DMS153 treated with DMSO at 0.1 percent for 48 hours (cell line): Measurements from ENCODE around the gene BAAT.
A peak's percentile ranks its signal among the peaks of the same experiment; 100 is the strongest.

Experiments used
- DNase-seq: peaks from one replicate; lab custom pipeline; 2025; ENCODE audit not compliant: unreplicated experiment; lab: John Stamatoyannopoulos, UW

BAAT gene

DNA sequence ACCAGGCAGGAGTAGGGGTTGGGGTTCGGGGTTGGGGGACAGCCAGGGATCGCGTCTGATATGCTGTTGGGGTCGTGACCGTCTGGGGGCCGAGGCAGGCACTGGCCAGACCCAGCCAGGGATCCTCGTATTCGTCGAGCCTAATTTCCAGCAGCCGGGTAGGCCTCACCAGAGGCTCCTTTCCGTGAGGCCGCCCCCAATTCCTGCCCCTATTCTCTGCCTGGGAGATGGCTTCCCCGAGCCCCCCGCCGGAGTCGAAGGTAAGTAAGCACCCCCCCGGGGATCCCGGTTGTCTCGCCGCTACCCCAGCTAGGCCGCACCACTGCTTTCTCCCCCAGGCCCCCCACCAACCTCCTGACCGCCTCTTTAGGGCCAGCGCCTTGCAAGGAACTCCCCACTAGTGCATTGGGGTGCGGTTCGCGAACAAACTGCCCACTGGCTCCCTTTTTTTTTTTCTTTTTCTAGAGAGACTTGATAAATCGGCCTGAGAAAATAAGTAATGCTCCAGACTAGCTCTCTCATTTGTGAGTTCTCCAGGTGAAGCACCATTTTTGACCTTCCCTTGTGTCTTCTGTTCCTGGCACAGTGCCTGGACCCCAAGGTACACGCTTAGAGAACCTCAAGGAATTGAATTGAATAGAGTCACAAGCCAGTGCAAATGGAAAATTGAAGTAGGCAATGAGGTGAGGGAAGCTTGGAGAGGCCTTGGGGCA is 14.3 kb upstream of the BAAT start:
- DNase-seq = no peak

DNA sequence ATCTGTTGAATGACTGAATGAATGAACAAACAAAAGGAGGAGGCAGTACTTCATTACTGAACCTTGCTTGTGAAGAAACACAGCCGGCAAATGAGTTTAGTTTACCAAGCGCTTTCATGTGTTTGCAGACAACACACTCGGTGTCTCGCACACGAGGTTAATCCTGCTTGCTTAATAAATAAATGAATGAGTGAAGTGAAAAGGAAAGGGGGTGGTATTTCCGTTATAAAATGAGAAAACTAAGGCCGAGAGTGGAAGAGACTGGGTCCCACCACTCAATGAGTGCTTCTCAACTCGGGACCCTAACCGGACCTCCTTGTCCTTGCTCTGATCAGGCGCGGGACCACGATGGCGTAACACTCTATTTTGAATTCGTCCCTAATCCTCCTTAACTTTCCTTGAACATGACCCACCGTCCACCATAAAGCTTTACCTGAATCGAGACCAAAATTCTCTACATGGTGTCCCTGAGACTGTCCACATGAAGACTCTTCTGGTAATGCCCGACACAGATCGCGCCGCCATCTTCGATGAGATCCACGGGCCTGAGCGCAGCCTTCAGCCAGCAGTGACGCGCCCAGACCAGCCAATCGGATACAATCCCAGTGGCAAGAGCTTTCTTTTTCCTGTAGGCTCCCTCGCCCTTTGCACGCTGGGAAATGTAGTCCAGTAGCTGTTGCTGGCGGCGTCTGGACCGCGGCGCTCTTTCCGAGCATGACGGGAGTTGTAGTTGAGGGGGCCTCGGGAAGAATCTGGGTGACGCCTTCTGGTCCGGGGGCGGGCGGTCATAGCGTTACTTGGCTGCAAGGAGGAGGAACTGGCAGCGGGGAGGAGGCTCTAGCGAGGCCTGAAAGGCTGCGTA is 13.5 kb upstream of the BAAT start, which contains the start of the genes MRPL50 and ZNF189:
MRPL50 (minus strand) TSS at position 551 of the 862 bp plus-strand sequence; CDS start at position 525, 26 bp downstream.
ZNF189 (plus strand) TSS at position 784 of the 862 bp plus-strand sequence. CDS start 306 bp downstream, outside the sequence.
- peak; percentile 99 for DNase-seq

DNA sequence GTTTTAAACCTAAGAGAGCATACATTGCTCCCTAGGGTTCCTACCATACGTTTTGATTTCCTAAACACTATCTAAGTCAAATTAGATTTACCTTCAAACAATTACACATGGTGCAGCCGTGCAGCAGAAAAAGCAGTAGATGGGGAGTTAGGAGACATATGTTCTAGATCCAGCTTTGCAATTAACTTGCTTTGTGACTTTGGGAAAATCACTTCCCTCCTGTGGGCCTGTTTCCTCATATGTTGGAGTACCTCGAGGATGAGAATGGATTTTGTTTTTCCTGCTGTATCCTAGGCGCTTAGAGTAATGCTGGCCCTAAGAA is 12.9 kb upstream of the BAAT start:
- no peak for DNase-seq

DNA sequence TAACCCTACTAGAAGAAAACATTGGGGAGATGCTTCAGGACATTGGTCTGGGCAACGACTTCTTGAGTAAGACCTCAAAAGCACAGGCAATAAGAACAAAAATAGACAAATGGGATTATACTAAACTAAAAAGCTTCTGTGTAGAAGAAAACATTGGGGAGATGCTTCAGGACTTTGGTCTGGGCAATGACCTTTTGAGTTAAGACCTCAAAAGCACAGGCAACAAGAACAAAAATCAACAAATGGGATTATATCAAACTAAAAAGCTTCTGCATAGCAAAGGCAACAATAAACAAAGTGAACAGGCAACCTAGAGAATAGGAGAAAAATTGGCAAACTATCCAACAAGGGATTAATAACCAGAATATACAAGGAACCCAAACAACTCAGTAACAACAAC is 9.9 kb upstream of the BAAT start:
- DNase-seq = no peak

DNA sequence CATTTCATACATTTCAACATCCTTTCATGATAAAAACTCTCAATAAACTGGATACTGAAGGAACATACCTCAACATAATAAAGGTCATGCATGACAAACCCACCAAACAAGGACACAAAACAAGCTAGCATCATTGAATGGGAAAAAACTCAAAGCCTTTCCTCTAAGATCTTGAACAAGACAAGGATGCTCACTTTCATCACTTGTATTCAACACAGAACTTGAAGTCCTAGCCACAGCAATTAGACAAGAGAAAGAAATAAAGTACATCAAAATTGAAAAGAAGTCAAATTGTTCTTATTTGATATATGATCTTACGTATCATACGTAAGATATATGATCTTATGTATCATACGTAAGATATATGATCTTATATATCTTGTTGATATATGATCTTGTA is 8.3 kb upstream of the BAAT start:
- DNase-seq = no peak

DNA sequence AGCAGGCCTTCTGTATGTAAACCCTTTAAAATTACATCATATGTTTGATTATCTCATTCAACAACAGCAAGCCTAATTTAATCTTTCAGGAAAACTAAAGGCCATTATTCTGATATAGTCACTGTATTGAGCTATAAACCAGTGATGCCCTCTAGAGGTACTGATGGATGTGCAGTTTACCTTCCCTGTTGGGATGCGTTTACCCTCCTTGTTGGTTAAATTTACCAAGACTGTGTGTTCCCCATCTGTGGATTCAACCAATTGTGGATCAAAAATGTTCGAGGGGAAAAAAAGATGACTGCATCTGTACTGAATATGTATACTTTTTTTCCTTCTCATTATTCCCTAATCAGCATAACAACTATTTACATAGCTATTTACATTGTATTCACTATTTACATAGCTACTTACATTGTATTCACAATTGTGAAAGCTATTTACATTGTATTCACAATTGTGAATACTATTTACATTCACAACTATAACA is 3.7 kb upstream of the BAAT start:
- DNase-seq = no peak

DNA sequence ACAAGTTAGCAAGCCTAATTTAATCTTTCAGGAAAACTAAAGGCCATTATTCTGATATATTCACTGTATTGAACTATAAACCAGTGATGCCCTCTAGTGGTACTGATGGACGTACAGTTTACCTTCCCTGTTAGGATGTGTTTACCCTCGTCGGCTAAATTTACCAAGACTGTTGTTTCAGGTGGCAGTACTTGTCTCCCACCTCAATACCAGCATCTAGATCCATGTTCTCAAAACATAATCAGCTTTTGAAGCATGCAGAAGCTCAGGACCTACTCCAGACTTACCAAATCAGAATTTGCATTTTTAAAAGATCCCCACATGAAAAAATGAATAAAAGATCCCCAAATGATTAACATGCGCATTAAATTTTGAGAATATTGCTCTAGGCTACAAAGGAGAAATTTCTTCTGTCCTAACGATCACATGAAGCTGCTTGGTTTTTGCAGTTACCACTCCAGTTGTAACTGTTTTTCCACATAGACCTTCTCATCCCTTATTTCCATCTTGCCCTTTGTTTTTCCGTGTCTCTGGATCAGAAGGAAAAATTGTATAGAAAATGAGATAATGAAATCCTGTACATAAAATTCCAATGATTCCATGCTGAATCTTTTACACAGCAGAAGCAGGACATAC is 3.2 kb upstream of the BAAT start:
- DNase-seq = no peak

DNA sequence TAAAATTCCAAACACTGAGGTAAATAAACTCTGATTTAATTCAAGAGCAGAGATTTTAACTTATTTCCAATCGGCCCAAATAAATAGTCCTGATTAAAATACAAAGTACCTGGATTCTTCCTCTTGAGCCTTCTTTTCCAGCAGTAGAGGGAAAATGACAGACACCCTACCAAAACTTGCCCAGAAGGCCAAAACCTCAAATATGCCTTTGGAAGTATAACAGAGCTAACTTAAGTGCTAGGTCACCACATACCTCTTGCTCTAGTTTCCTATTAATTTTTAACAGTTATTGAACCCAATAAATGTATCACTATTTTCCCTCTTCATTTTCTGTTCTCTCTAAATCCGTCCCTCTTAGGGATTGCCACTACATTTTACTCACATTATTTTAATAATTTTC is 1.4 kb downstream of the BAAT start:
- no peak for DNase-seq

DNA sequence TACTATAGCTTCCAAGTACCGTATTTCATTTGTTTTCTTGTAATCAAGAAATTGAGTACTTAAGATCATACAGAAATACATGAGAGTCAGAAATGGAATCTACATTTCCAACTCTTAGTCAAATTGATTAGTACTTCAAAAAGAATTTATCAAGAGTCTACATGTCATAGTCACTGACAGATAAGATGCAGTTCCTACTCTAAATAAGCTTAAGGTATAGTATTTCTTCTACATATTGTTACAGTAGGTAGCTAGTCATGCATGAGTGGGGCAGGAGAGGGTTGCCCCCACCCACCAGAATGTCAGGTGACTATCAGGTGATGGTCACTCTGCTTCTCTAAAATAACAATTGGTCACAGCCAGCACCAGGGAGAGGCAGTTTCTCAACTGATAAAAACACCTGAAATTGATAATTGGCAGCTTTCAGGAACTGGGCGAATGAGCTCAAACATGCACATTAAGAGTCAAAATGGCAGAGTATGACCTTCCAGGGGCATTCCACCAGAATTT is 2.9 kb downstream of the BAAT start:
- DNase-seq = no peak

DNA sequence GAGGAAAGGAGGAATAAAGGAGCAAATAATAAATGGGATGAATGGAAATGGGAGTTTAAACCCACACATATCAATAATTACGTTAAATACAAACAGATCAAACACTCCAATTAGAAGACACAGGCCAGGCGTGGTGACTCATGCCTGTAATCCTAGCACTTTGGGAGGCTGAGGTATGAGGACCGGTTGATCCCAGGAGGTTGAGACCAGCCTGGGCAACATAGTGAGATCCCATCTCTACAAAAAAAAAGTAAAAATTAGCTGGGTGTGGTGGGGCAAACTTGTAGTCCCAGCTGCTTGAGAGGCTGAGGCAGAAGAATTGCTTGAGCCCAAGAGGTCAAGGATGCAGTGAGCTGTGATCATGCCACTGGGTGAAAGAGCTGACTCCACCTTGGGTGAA is 3.7 kb downstream of the BAAT start:
- no peak for DNase-seq

DNA sequence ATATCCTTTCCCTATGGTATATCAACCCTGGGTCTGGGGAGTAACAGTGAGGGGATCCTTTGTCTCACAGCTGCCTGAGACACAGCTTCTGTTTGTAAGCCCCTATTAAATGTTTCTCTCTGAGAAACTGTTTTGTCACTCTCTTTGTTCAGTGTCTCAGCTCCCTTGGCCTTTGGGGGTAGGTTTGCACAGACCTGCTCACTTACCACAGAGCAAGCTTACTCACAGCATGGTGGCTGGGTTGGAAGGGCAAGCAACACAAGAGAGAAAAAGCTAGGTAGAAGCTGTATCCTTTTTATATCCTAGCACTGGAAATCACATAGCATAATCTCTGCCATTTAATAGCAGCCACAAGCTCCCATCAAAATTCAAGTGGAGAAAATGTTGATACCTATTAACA is 4.5 kb downstream of the BAAT start:
- DNase-seq = no peak

DNA sequence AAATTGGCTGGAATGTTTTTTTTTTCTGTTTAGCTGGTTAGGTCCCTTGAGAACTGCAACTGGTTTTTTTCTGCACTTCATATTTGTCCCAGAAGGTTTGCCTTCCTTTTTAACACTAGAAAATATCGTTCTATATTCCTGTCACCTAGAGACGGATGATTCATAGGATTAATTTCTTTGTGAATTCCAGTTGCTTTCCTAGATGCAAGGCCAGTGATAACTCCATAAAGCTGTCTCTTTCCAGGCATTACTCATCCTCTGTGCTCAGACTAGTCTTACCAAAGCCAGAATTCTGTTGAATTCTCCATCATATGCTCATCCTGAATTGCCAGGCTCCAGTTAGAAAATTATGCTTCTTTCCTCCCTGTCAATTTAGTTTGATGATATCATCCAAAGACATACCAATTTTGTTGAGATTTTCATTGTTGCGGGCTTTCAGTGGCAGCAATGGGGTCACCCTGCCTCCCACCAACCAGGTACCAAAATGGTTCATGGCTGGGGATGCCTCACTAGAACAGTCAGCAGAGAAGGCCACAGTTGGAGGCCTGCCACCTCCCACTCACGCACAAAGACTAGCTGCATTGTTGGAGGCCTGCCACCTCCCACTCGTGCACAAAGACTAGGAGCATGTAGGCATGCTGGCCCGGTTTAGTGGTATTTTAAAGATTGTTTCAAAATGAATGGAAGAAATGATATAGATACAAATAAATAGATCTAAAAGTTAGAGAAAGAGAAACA is 8.5 kb downstream of the BAAT start:
- DNase-seq = no peak

DNA sequence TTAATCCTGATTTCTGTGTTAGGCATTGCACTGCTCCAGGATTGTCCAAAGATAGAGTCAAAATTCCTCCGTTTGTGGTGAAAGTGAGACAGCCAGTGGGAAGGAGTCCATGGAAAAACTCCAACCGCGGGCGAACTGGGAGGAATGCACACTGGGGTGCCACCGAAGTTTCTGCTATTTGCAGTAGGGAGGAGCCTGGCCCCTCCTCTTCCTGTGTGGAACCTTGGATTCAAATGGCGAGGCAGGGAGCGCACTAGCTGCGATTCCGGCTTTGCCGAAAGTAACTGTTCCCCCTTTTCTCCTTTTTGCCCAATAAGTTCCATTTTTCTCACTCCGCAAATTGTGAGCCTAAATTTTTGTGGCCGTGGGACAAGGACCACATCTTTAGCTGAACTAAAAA is 9.3 kb downstream of the BAAT start:
- DNase-seq = no peak

DNA sequence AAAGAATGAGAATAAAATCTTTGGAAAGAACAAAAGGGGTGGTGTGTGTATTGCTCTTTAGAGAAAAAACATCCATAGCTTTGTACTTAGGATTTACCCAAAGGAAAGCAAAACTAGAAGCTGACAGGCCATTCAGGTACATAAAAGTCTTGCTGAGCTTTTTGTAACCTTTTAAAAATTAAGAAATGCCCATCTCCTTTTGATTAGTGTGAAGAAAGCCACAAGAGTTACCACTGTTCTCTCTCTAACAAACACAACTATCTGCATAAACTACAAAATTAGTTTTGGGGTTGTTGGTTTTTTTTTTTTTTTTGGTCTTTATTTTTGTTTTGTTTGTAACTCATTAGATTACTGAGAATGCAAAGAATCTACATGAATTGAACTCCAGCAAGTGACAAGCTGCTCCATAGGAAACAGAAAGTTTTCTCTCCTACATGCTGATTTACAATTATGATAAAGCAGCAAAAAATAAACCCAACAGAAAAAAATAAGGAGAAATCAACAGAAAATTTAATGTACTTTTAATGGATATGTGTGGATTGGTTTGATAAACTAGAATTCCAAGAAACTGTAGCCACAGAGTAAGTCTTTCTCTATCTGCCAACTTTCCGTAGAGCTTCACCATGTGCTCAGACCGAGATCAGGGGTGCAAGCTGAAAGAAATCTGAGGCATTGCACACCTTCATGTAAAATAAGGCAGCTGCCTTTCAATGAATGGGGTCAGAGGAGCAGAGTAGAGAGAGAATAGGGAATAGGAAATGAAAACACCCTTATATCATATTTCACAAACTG is 12.3 kb downstream of the BAAT start:
- DNase-seq = no peak

DNA sequence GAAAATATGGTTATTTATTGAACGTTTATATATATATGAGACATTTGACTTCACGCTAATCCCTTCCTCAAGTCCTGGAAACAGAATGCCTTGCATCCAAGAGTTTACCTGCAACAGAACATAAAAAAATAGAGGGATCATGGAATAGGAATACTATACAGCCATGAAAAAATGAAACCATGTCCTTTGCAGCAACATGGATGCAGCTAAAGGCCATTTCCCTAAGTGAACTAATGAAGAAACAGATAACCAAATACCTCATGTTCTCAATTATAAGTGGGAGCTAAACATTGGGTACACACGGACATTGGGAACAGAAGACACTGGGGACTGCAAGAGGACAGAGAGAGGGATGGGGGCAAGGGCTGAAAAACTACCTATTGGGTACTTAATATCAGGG is 13.0 kb downstream of the BAAT start:
- no peak for DNase-seq

DNA sequence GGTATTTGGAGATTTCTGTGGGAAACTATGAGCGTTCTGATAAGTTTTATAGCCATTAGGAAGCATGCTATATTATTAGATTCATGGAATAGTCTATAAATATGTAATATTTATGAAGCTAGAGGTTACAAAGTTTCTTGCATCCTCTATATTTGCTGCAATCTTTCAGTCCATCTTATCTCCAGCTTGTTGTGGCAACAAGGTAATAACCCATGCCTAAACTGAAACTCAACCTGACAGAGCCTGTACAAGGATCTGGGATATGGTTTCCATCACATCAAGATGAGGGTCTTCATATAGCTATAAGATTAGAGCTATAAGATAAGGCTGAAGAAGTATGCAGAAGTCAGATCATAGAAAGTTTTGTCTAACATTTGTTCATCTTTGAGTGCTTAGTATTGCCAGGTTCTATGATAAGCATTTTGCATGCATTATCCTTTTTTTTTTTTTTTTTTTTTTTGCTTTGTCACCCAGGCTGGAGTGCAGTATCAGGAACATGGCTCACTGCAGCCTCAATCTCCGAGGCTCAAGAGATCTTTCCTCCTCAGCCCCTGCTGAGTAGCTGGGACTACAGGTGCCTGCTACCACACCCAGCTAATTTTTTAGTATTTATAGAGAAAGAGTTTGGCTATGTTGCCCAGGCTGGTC is 14.8 kb downstream of the BAAT start:
- DNase-seq = no peak

DNA sequence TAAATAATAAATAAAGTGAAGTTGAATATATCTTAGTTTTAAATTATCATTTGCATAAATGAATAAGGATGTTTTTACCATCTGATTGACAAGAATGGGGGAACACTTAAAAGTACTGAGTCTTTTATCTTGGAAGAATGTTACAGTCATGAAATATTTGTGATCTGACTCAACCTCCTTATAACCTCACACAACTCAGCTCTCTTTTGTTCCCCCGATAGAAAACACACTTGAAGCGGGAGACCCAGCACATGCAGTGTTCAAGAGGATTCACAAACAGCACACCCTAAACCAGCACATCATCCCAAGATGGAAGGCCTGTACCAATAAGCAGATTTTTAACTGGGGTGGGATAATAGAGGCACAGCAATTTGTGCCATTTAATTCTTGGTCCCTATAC is 15.5 kb downstream of the BAAT start:
- DNase-seq = no peak

DNA sequence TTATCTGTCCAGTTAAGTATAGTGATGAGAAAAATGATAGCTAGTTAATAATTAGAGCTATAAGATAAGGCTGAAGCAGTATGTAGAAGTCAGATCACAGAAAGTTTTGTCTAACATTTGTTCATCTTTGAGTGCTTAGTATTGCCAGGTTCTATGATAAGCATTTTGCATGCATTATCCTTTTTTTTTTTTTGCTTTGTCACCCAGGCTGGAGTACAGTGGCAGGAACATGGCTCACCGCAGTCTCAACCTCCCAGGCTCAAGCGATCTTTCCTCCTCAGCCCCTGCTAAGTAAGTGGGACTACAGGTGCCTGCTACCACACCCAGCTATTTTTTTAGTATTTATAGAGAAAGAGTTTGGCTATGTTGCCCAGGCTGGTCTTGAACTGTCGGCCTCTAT is 17.5 kb downstream of the BAAT start:
- DNase-seq = no peak

DNA sequence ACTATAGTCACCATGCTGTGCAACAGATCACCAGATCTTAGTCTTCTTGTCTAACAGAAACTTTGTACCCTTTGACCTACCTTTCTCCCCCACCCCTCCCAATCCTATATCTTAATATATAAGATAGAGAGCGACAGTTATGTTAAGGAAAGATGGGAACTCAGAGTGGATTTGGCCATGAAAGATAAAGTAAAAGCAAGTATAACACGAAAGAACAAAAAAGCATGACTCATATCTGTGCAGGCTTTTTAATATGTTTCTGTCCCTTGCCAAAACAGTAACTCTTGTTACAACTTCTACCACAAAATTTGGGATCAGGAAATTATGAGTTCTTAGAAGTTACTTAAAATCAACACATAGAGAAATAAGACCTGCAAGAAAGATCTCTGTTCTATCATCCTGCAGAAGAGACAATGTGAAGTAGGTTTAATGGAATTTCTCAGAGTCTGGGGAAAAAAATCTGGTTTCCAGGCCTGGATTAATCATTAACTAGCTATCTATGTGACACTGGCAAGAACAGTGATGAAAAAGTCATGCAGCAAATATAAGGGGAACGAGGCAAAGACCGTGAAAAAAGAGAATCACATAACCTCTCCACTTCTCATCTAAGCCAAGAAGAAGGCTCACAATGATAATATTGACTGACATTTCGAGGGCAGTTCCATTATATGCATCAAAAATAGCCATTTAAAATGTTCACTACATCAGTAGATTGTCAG is 18.6 kb downstream of the BAAT start:
- no peak for DNase-seq
